HEK293 (cell line): ENCODE data around the gene FGFR3.

Experiments
- ATF2 ChIP-seq: fragments of 450-650 bp; formaldehyde crosslinking; IDR thresholded peaks from 2 replicates; pipeline ENCODE4 v1.5.1; 2016; ENCODE audit warnings: missing biosample characterization, missing genetic modification characterization, low read depth
- CTCF ChIP-seq: fragments of 450-650 bp; formaldehyde crosslinking; IDR thresholded peaks from 2 replicates; pipeline ENCODE4 v1.5.1; 2016; ENCODE audit warnings: missing biosample characterization, missing genetic modification characterization
- GFI1B ChIP-seq: fragments of 450-650 bp; formaldehyde crosslinking; IDR thresholded peaks from 2 replicates; pipeline ENCODE4 v1.5.1; 2016; ENCODE audit warnings: missing biosample characterization, missing genetic modification characterization
- REST ChIP-seq: fragments of 450-650 bp; formaldehyde crosslinking; IDR thresholded peaks from 2 replicates; pipeline ENCODE4 v1.5.1; 2016; ENCODE audit warnings: missing biosample characterization, missing genetic modification characterization
- ZNF132 ChIP-seq: fragments of 450-650 bp; formaldehyde crosslinking; IDR thresholded peaks from 2 replicates; pipeline ENCODE4 v1.5.1; 2017; ENCODE audit warnings: missing biosample characterization, missing genetic modification characterization, borderline replicate concordance
- ZNF133 ChIP-seq: fragments of 450-650 bp; formaldehyde crosslinking; IDR thresholded peaks from 2 replicates; pipeline ENCODE4 v1.5.1; 2016; ENCODE audit warnings: missing biosample characterization, missing genetic modification characterization
- ZNF26 ChIP-seq: fragments of 450-650 bp; formaldehyde crosslinking; IDR thresholded peaks from 2 replicates; pipeline ENCODE4 v1.5.1; 2016; ENCODE audit warnings: missing biosample characterization, missing genetic modification characterization
- ZNF280D ChIP-seq: fragments of 450-650 bp; formaldehyde crosslinking; IDR thresholded peaks from 2 replicates; pipeline ENCODE4 v1.5.1; 2016; ENCODE audit warnings: missing biosample characterization, missing genetic modification characterization
- ZNF292 ChIP-seq: fragments of 450-650 bp; formaldehyde crosslinking; IDR thresholded peaks from 2 replicates; pipeline ENCODE4 v1.5.1; 2016; ENCODE audit warnings: low read depth, missing biosample characterization, missing genetic modification characterization, borderline replicate concordance
- ZNF514 ChIP-seq: fragments of 450-650 bp; formaldehyde crosslinking; IDR thresholded peaks from 2 replicates; pipeline ENCODE4 v1.5.1; 2016; ENCODE audit warnings: missing biosample characterization, missing genetic modification characterization
- ZNF518A ChIP-seq: fragments of 450-650 bp; formaldehyde crosslinking; conservative IDR thresholded peaks from 2 replicates; pipeline ENCODE4 v1.5.1; 2016; ENCODE audit warnings: low read depth, missing biosample characterization, missing genetic modification characterization
- ZNF549 ChIP-seq: fragments of 450-650 bp; IDR thresholded peaks from 2 replicates; pipeline ENCODE4 v1.5.1; 2018; ENCODE audit warnings: missing biosample characterization, missing genetic modification characterization, mild to moderate bottlenecking, inconsistent platforms, moderate library complexity
- TF ChIP-seq, protein P1 (sequence below): fragments of 450-650 bp; formaldehyde crosslinking; IDR thresholded peaks from 2 replicates; pipeline ENCODE4 v1.5.1; 2016; ENCODE audit warnings: missing biosample characterization, missing genetic modification characterization

DNA sequence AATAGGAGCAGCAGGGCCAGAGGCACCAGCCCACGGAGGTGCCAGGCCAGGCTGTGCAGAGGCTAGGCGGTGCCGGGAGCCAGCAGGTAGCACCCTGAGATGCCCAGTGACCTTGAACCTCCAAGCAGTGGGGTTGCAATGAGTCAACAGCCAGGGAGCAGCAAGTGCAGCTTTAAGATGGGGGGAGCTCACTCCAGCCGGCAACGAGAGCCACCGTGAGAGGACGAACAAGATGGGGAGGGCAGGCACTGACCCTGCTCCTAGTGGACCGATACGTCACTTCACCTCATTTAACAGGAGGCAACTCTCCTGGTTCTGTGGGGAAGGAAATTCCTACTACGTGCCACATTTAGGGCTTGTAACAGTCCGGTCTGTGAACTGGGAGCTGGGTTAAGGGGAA lies 58.1 kb downstream of the FGFR3 start:
- TF ChIP-seq CTCF = 0 out of 2 replicates have a peak, but pooled peaks have one; percentile 7
- no peak for TF ChIP-seq ZNF514 (tag by site-specific recombination)
- TF ChIP-seq REST = no peak
- no peak for TF ChIP-seq ZNF292 (tag by site-specific recombination)
- TF ChIP-seq ZNF26 (tag by site-specific recombination) = no peak
- no peak for TF ChIP-seq ZNF518A (tag by site-specific recombination)
- no peak for TF ChIP-seq GFI1B (tag by site-specific recombination)
- TF ChIP-seq ATF2 = no peak
- no peak for TF ChIP-seq ZNF549 (tag by site-specific recombination)
- TF ChIP-seq, protein P1, sequence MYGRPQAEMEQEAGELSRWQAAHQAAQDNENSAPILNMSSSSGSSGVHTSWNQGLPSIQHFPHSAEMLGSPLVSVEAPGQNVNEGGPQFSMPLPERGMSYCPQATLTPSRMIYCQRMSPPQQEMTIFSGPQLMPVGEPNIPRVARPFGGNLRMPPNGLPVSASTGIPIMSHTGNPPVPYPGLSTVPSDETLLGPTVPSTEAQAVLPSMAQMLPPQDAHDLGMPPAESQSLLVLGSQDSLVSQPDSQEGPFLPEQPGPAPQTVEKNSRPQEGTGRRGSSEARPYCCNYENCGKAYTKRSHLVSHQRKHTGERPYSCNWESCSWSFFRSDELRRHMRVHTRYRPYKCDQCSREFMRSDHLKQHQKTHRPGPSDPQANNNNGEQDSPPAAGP (tag by site-specific recombination) = no peak
- TF ChIP-seq ZNF133 (tag by site-specific recombination) = no peak
- TF ChIP-seq ZNF132 (tag by site-specific recombination) = no peak
- no peak for TF ChIP-seq ZNF280D (tag by site-specific recombination)
